Measurements from ENCODE around the gene TRIM32. TPM values are rescaled to one million over a fixed set of nuclear protein-coding genes. Genes with fewer than 3 reads are reported as not detected.

The TRIM32 gene
- total RNA-seq, 4 donors from 2014 or later = 12.9 to 19.2 (median 17.3) TPM

GRCh38 chr9:116692616-116693015 lies 5.5 kb downstream of the TRIM32 start:
- Histone ChIP-seq H3K36me3 (peaks cover under 1 to 5% (median 2%) of the 10 kb centered on the region in 4 donors), H3K4me1 (peaks cover 42 to 89% (median 82%) of the 10 kb centered on the region in 4 donors), H3K4me3 (no peak overlapping the region), H3K27me3 (no peaks in the 10 kb centered on the region), H3K9me3 (no peaks in the 10 kb centered on the region), H3K27ac (replicated peaks in 1 of 4) (no peak overlapping the region)
- intact Hi-C loops (cut with DNase I) = no loop called here
- DNase-seq (ENCODE audit: extremely low spot score) = no peak
- TF ChIP-seq EP300 (IDR thresholded peaks at IDR 0.05) (no peak), CTCF (IDR thresholded peaks at IDR 0.05) (no peak), POLR2A (IDR thresholded peaks at IDR 0.05; ENCODE audit: low read depth) (no peak), POLR2AphosphoS5 (IDR thresholded peaks at IDR 0.05) (no peak)
- 41% methylated on average over 2 of the region's 2 CpGs for WGBS

GRCh38 chr9:116693233-116693731 lies 6.2 kb downstream of the TRIM32 start:
- peaks cover 37 to 85% (median 78%) of the 10 kb centered on the region in 4 donors for H3K4me1 ChIP-seq

GRCh38 chr9:116694785-116695291 lies 7.7 kb downstream of the TRIM32 start:
- WGBS = 78% methylated on average over 4 of the region's 4 CpGs
- no peaks in the 10 kb centered on the region for H3K9me3 ChIP-seq

More at GRCh38 chr9:116693233-116693731, 6.2 kb downstream of the TRIM32 start:
- H3K4me3 ChIP-seq = no peak overlapping the region
- TF ChIP-seq EP300 (IDR thresholded peaks at IDR 0.05) = no peak
- no peak for TF ChIP-seq POLR2AphosphoS5 (IDR thresholded peaks at IDR 0.05)
- DNase-seq (ENCODE audit: extremely low spot score) = no peak
- H3K27me3 ChIP-seq = no peaks in the 10 kb centered on the region
- intact Hi-C loops (cut with DNase I) = no loop called here
- peaks cover 7 to 11% (median 8%) of the 10 kb centered on the region in 4 donors for H3K36me3 ChIP-seq
- H3K9me3 ChIP-seq = no peaks in the 10 kb centered on the region
- H3K27ac ChIP-seq (replicated peaks in 1 of 4) = no peak overlapping the region
- 37% methylated on average over 2 of the region's 2 CpGs for WGBS

GRCh38 chr9:116695438-116695837 lies 8.3 kb downstream of the TRIM32 start:
- Histone ChIP-seq H3K9me3 (no peaks in the 10 kb centered on the region), H3K4me3 (no peak overlapping the region), H3K27me3 (no peaks in the 10 kb centered on the region), H3K27ac (replicated peaks in 1 of 4) (no peak overlapping the region), H3K4me1 (peaks cover 29 to 64% (median 57%) of the 10 kb centered on the region in 4 donors), H3K36me3 (peaks cover 20 to 33% (median 30%) of the 10 kb centered on the region in 4 donors)
- WGBS = 54% methylated on average over 3 of the region's 3 CpGs
- intact Hi-C loops (cut with DNase I) = no loop called here
- TF ChIP-seq POLR2AphosphoS5 (IDR thresholded peaks at IDR 0.05) (no peak), EP300 (IDR thresholded peaks at IDR 0.05) (no peak), POLR2A (IDR thresholded peaks at IDR 0.05; ENCODE audit: low read depth) (no peak), CTCF (IDR thresholded peaks at IDR 0.05) (no peak)
- DNase-seq (ENCODE audit: extremely low spot score) = no peak

More at GRCh38 chr9:116694785-116695291, 7.7 kb downstream of the TRIM32 start:
- intact Hi-C loops (cut with DNase I) = no loop called here
- DNase-seq (ENCODE audit: extremely low spot score) = no peak
- no peaks in the 10 kb centered on the region for H3K27me3 ChIP-seq
- H3K4me1 ChIP-seq = peaks cover 29 to 70% (median 63%) of the 10 kb centered on the region in 4 donors
- peaks cover 20 to 27% (median 24%) of the 10 kb centered on the region in 4 donors for H3K36me3 ChIP-seq
- TF ChIP-seq CTCF (IDR thresholded peaks at IDR 0.05) (no peak), POLR2AphosphoS5 (IDR thresholded peaks at IDR 0.05) (no peak), EP300 (IDR thresholded peaks at IDR 0.05) (no peak), POLR2A (IDR thresholded peaks at IDR 0.05; ENCODE audit: low read depth) (no peak)
- no peak overlapping the region for H3K4me3 ChIP-seq
- no peak overlapping the region for H3K27ac ChIP-seq (replicated peaks in 1 of 4)

GRCh38 chr9:116697362-116697761 lies 10.3 kb downstream of the TRIM32 start:
- intact Hi-C loops (cut with DNase I) = no loop called here
- Histone ChIP-seq H3K9me3 (no peaks in the 10 kb centered on the region), H3K36me3 (peaks cover 20 to 38% (median 32%) of the 10 kb centered on the region in 4 donors), H3K27ac (replicated peaks in 1 of 4) (no peak overlapping the region), H3K4me3 (no peak overlapping the region), H3K4me1 (peaks cover 22 to 54% (median 44%) of the 10 kb centered on the region in 4 donors), H3K27me3 (no peaks in the 10 kb centered on the region)
- 56% methylated on average over 1 of the region's 1 CpG for WGBS
- DNase-seq (ENCODE audit: extremely low spot score) = no peak
- no peak for TF ChIP-seq POLR2A (IDR thresholded peaks at IDR 0.05; ENCODE audit: low read depth)
- no peak for TF ChIP-seq POLR2AphosphoS5 (IDR thresholded peaks at IDR 0.05)
- TF ChIP-seq CTCF (IDR thresholded peaks at IDR 0.05) = no peak
- TF ChIP-seq EP300 (IDR thresholded peaks at IDR 0.05) = no peak

Data from esophagus muscularis mucosa (tissue), 4 donors.